Parathyroid adenoma (tissue), 2 donors: Measurements from ENCODE around the gene GNA12.
A peak's percentile ranks its signal among the peaks of the same experiment; 100 is the strongest.

Experiments used
- H2AFZ ChIP-seq: fragments of 300-600 bp; sonication (generic); one replicate; pipeline ENCODE4 v1.7.0; 2017; ENCODE audit warnings: antibody characterized with exemption, mild to moderate bottlenecking
- H3K27ac ChIP-seq: fragments of 300-600 bp; sonication (generic); one replicate; pipeline ENCODE4 v1.7.0; 2017
- H3K27me3 ChIP-seq: fragments of 300-600 bp; sonication (generic); one replicate; pipeline ENCODE4 v1.7.0; 2017; ENCODE audit warnings: low read length; ENCODE audit not compliant: control insufficient read depth, insufficient read depth
- H3K36me3 ChIP-seq: fragments of 300-600 bp; sonication (generic); one replicate; pipeline ENCODE4 v1.7.0; 2017; ENCODE audit warnings: low read length; ENCODE audit not compliant: control insufficient read depth, insufficient read depth
- H3K4me1 ChIP-seq: fragments of 300-600 bp; sonication (generic); one replicate; pipeline ENCODE4 v1.7.0; 2017; ENCODE audit warnings: control low read depth
- H3K4me2 ChIP-seq: fragments of 300-600 bp; sonication (generic); one replicate; pipeline ENCODE4 v1.7.0; 2017; ENCODE audit warnings: low read length
- H3K4me3 ChIP-seq: fragments of 300-600 bp; sonication (generic); one replicate; pipeline ENCODE4 v1.7.0; 2017; ENCODE audit warnings: low read depth, low read length
- H3K79me2 ChIP-seq: fragments of 300-600 bp; sonication (generic); one replicate; pipeline ENCODE4 v1.7.0; 2017; ENCODE audit warnings: control low read depth
- H3K9ac ChIP-seq: fragments of 300-600 bp; sonication (generic); one replicate; pipeline ENCODE4 v1.7.0; 2017; ENCODE audit warnings: mild to moderate bottlenecking
- H3K9me3 ChIP-seq: fragments of 300-600 bp; sonication (generic); one replicate; pipeline ENCODE4 v1.7.0; 2017; ENCODE audit warnings: low read length; ENCODE audit not compliant: control insufficient read depth
- CTCF ChIP-seq: fragments of 300-600 bp; sonication (generic); IDR thresholded peaks from one replicate; pipeline ENCODE4 v1.7.0; 2017; ENCODE audit warnings: antibody characterized with exemption, mild to moderate bottlenecking
- donor health status: primary hyperparathyroidism.

The GNA12 gene

GRCh38 chr7:2761131-2761624 lies 82.9 kb downstream of the GNA12 start:
- H3K9ac ChIP-seq, result no peak overlapping the region
- no peaks in the 10 kb centered on the region for H3K79me2 ChIP-seq
- no peaks in the 10 kb centered on the region for H3K27me3 ChIP-seq
- no peak for TF ChIP-seq CTCF
- H3K36me3 ChIP-seq, result no peaks in the 10 kb centered on the region
- no peak overlapping the region for H3K4me2 ChIP-seq
- no peaks in the 10 kb centered on the region for H3K9me3 ChIP-seq
- peaks cover 6% of the 10 kb centered on the region for H3K4me1 ChIP-seq
- no peak overlapping the region for H3K4me3 ChIP-seq
- H2AFZ ChIP-seq, result no peak overlapping the region
- no peak overlapping the region for H3K27ac ChIP-seq

GRCh38 chr7:2760098-2760889 lies 83.8 kb downstream of the GNA12 start:
- no peak overlapping the region for H3K4me2 ChIP-seq
- H3K27ac ChIP-seq, result peak overlapping the region; percentile 15
- H3K27me3 ChIP-seq, result no peaks in the 10 kb centered on the region
- no peaks in the 10 kb centered on the region for H3K36me3 ChIP-seq
- no peaks in the 10 kb centered on the region for H3K79me2 ChIP-seq
- no peak overlapping the region for H3K9ac ChIP-seq
- H3K4me1 ChIP-seq, result peaks cover 6% of the 10 kb centered on the region
- H3K9me3 ChIP-seq, result no peaks in the 10 kb centered on the region
- peak; percentile 20 for TF ChIP-seq CTCF
- no peak overlapping the region for H2AFZ ChIP-seq
- no peak overlapping the region for H3K4me3 ChIP-seq

GRCh38 chr7:2759736-2760097 lies 84.4 kb downstream of the GNA12 start:
- no peak overlapping the region for H3K27ac ChIP-seq
- H3K79me2 ChIP-seq, result peaks cover 2% of the 10 kb centered on the region
- no peak for TF ChIP-seq CTCF

GRCh38 chr7:2758673-2759616 lies 85.2 kb downstream of the GNA12 start:
- H3K79me2 ChIP-seq, result peaks cover 4% of the 10 kb centered on the region
- H3K27ac ChIP-seq, result no peak overlapping the region
- no peaks in the 10 kb centered on the region for H3K36me3 ChIP-seq
- no peak overlapping the region for H3K4me3 ChIP-seq
- H2AFZ ChIP-seq, result no peak overlapping the region
- H3K9me3 ChIP-seq, result no peaks in the 10 kb centered on the region
- H3K27me3 ChIP-seq, result no peaks in the 10 kb centered on the region
- no peak for TF ChIP-seq CTCF
- H3K4me1 ChIP-seq, result peaks cover 6% of the 10 kb centered on the region
- H3K9ac ChIP-seq, result no peak overlapping the region
- no peak overlapping the region for H3K4me2 ChIP-seq

More at GRCh38 chr7:2759736-2760097, 84.4 kb downstream of the GNA12 start:
- Histone ChIP-seq H3K4me1 (peaks cover 6% of the 10 kb centered on the region), H2AFZ (no peak overlapping the region), H3K36me3 (no peaks in the 10 kb centered on the region), H3K27me3 (no peaks in the 10 kb centered on the region), H3K4me3 (no peak overlapping the region), H3K9me3 (no peaks in the 10 kb centered on the region), H3K4me2 (no peak overlapping the region), H3K9ac (no peak overlapping the region)
